Adrenal gland (tissue), 5 donors: ENCODE measurements around the gene BLTP3B.

Experiments
- CTCF ChIP-seq, 6 experiments: fragments of 450-650 bp in 4 of 6; fragments of 200-600 bp in 2 of 6; sonication (generic) in 1 of 6; IDR thresholded peaks; 1 replicate in 5 of 6; 2 replicates in 1 of 6; pipeline versions ENCODE4 v1.5.1 to v1.8.0; 2016 to 2021; ENCODE audit warnings: antibody characterized with exemption in 6 of 6, mild to moderate bottlenecking in 2 of 6, moderate library complexity in 1 of 6
- POLR2A ChIP-seq, 2 donors: fragments of 450-650 bp; IDR thresholded peaks; one replicate each; pipeline ENCODE4 v1.6.1; 2017; ENCODE audit warnings: antibody characterized with exemption in 2 of 2, mild to moderate bottlenecking in 2 of 2, moderate library complexity in 1 of 2
- donor health status: DM: no; HTN: no; CAD: no.

DNA sequence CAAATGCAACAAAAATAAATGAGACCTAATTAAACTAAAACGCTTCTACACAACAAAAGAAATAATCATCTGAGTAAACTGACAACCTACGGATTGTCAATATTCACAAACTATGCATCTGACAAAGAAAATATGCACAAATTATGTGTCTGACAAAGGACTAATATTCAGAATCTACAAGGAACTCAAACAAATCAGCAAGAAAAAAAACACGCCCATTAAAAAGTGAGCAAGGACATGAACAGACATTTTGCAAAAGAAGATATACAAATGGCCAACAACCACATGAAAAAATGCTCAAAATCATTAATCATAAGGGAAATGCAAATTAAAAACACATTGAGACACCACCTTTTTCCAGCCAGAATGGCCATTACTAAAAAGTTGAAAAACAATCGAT lies 37.0 kb downstream of the BLTP3B start:
- TF ChIP-seq CTCF (IDR thresholded peaks at IDR 0.05) (no peak), POLR2A (IDR thresholded peaks at IDR 0.05) (no peak)
